Type B pancreatic cell (in vitro differentiated cells): Measurements from ENCODE around the gene CTAG2. TPM values are rescaled to one million over a fixed set of nuclear protein-coding genes. Genes with fewer than 3 reads are reported as not detected.

Experiments used
- DNase-seq: peaks from one replicate; pipeline ENCODE4 v3.0.0; 2021; ENCODE audit warnings: mixed read lengths; ENCODE audit not compliant: unreplicated experiment; ENCODE audit errors: extremely low spot score
- H3K27ac Mint-ChIP-seq: 2 replicates; pipeline ENCODE4 v1.8.0; 2021; ENCODE audit warnings: mild to moderate bottlenecking, mixed read lengths
- H3K27me3 Mint-ChIP-seq: 2 replicates; pipeline ENCODE4 v1.8.0; 2021; ENCODE audit warnings: mixed read lengths
- H3K36me3 Mint-ChIP-seq: 2 replicates; pipeline ENCODE4 v1.8.0; 2021; ENCODE audit warnings: mixed read lengths
- H3K4me1 Mint-ChIP-seq: one replicate; pipeline ENCODE4 v1.8.0; 2021; ENCODE audit warnings: mixed read lengths; ENCODE audit not compliant: unreplicated experiment
- H3K4me3 Mint-ChIP-seq: 2 replicates; pipeline ENCODE4 v1.8.0; 2021; ENCODE audit warnings: mild to moderate bottlenecking, mixed read lengths
- H3K9me3 Mint-ChIP-seq: 2 replicates; pipeline ENCODE4 v1.8.0; 2021; ENCODE audit warnings: mixed read lengths
- CTCF ChIP-seq: fragments of 200-600 bp; sonication (generic); conservative IDR thresholded peaks from 2 replicates; pipeline ENCODE4 v1.5.0; 2021; ENCODE audit warnings: antibody characterized with exemption, mild to moderate bottlenecking
- total RNA-seq: library from RNA; stranded (reverse); gene quantifications from 2 replicates; pipeline ENCODE4 v1.2.1, GENCODE V29; 2021; ENCODE audit warnings: low replicate concordance

CTAG2 gene
- total RNA-seq, 1 donor from 2014 or later: not detected

- Mint-ChIP-seq H3K36me3 (no peaks in the 10 kb centered on the region), H3K27ac (no peak overlapping the region), H3K27me3 (no peaks in the 10 kb centered on the region), H3K4me3 (no peak overlapping the region), H3K9me3 (peaks cover 12% of the 10 kb centered on the region), H3K4me1 (no peaks in the 10 kb centered on the region)
- DNase-seq: no peak
- no peak for TF ChIP-seq CTCF
Observed at GRCh38 chrX:154661899-154662298, 8.5 kb upstream of the CTAG2 start.

- no peak for TF ChIP-seq CTCF
- peaks cover 12% of the 10 kb centered on the region for H3K9me3 Mint-ChIP-seq
- H3K27ac Mint-ChIP-seq: no peak overlapping the region
- no peak overlapping the region for H3K4me3 Mint-ChIP-seq
- H3K36me3 Mint-ChIP-seq: no peaks in the 10 kb centered on the region
- no peaks in the 10 kb centered on the region for H3K27me3 Mint-ChIP-seq
- no peak for DNase-seq
- H3K4me1 Mint-ChIP-seq: no peaks in the 10 kb centered on the region
Observed at GRCh38 chrX:154661170-154661569, 7.8 kb upstream of the CTAG2 start.

GRCh38 chrX:154660541-154660940, 7.2 kb upstream of the CTAG2 start:
- peaks cover 12% of the 10 kb centered on the region for H3K9me3 Mint-ChIP-seq
- H3K27ac Mint-ChIP-seq: no peak overlapping the region
- DNase-seq: no peak
- no peaks in the 10 kb centered on the region for H3K36me3 Mint-ChIP-seq
- H3K4me3 Mint-ChIP-seq: no peak overlapping the region
- H3K4me1 Mint-ChIP-seq: no peaks in the 10 kb centered on the region
- no peaks in the 10 kb centered on the region for H3K27me3 Mint-ChIP-seq
- TF ChIP-seq CTCF: no peak

GRCh38 chrX:154658957-154659356, 5.6 kb upstream of the CTAG2 start:
- no peak for TF ChIP-seq CTCF
- Mint-ChIP-seq H3K9me3 (peaks cover 12% of the 10 kb centered on the region), H3K4me3 (no peak overlapping the region), H3K27ac (no peak overlapping the region), H3K36me3 (no peaks in the 10 kb centered on the region), H3K27me3 (no peaks in the 10 kb centered on the region), H3K4me1 (no peaks in the 10 kb centered on the region)
- no peak for DNase-seq

- no peak for DNase-seq
- Mint-ChIP-seq H3K27ac (no peak overlapping the region), H3K4me3 (no peak overlapping the region), H3K36me3 (no peaks in the 10 kb centered on the region), H3K27me3 (no peaks in the 10 kb centered on the region), H3K4me1 (no peaks in the 10 kb centered on the region), H3K9me3 (peaks cover 5% of the 10 kb centered on the region)
- TF ChIP-seq CTCF: no peak
Observed at GRCh38 chrX:154658187-154658586, 4.8 kb upstream of the CTAG2 start.

- Mint-ChIP-seq H3K27ac (no peak overlapping the region), H3K4me3 (no peak overlapping the region), H3K9me3 (peaks cover 5% of the 10 kb centered on the region), H3K4me1 (no peaks in the 10 kb centered on the region), H3K36me3 (no peaks in the 10 kb centered on the region), H3K27me3 (no peaks in the 10 kb centered on the region)
- DNase-seq: no peak
- TF ChIP-seq CTCF: no peak
Observed at GRCh38 chrX:154657226-154657805, 3.9 kb upstream of the CTAG2 start.
